GM11168 (cell line): ENCODE measurements around the gene VPS13D.
"Not testable (repeated sequence)": the region's sequence is repeated elsewhere in the genome, so short reads cannot be mapped to it uniquely, and the experiment has no call there.

Source experiments
- in situ Hi-C: fragments of 300-500 bp; cut with MboI; formaldehyde crosslinking; loops from one replicate; pipeline ENCODE4 v1.12.0; 2022; ENCODE audit warnings: low sequenced_read_pairs; ENCODE audit not compliant: unreplicated experiment

The VPS13D gene

DNA sequence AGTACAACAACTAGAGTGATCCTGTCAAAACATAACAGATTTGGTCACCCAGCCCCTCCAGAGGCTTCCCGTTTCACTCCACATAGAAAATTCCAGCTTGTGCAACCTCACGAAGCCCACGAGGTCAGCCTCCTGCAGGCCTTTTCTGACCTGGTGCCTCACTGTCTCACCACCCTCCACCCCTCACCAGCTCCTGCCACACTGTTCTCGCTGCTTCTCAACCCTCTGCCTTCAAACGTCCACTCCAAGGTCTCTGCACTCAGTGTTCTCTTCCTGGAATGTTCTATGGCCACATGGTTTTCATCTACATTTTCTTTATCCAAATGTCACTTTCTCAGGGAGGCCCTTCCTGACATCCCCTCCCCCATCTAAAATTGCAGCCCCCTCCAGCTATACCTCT is 209.2 kb downstream of the VPS13D start:
- in situ Hi-C loops = no loop called here

DNA sequence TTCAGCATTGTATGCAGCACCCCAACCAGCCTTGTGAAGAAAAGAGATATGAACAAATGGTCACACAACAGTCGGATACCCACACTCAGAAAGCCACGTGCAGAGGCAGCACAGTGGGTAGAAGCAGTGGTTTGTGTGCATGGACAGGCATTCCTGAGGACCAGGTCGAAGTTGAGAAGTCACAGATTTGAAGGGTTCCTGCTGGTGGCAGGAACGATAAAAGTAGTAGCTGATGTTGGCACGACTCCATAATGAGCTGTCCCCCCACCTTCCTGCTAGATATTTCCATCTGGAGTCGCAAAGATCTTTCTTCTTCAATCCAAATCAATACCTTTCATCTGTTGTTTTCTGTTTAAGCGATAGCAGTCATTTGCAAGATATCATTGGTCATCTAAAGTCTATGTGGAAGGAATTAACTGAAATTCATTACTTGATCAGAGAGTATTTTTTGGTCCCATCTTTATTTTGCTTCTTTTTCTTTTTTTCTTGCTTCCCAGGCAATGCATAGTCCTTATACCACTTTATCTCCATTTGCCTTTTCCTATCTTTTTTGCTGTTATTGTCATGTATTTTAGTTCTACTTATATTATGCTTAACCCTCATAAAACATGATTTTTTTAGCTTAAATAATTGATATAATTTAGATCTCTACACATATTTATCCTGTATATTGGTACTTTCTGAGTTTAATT is 211.7 kb downstream of the VPS13D start:
- in situ Hi-C loops = no loop called here

DNA sequence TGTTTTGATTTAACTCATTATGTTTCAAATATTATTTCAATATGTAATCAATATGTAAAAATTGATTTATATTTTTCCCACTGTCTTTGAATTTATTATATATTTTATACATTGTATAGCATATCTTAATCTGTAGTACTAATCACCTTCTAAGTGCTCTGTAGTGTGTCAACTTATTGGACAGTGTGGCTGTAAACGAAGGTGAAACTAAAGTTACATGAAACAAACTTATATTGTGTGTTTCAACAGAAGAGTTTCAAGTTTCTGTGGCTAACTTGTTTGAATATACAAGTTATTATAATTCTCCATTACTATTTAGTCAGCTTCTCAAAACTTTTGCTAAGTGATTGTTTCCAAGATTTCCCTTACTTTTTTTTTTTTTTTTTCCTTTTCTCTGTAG is 212.4 kb downstream of the VPS13D start:
- in situ Hi-C loops = no loop called here

DNA sequence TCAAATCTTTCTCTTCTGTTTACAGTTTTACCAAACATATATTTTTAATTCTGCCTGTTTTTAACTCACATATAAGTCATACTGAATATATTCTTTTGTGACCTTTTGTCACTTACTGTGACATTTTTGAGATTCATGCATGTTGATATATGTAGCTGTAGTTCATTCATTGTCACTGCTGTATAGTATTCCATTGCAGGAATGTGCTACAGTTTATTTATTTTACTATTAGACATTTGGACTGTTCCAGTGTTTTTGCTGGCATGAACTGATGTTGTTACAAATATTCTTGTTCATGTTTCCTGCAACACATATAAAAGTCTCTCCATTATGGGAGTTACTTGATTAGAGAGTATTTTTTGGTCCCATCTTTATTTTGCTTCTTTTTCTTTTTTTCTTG is 213.3 kb downstream of the VPS13D start:
- in situ Hi-C loops = no loop called here

DNA sequence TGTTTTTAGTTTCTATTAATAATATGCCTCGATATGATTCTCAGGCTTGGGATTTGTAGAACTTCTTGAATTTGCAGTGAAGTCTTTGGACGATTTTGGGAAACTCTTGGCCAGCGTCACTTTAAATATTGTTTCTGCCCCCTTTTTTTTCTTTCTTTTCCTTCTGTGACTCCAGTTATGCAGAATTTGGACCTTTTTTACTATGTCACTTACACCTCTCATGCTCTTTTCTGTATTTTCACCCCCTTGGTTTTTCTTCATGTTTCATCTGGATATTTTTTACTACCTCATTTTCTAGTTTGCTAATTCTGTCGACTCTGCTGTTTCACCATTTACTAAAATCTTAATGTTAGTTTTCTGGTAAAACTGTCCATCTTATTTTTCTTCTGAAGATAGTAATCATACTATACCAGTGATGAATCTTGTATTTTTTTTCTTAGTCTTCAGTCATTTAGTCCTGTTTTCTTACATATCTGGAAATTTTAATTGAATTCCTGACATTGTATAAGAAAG is 214.6 kb downstream of the VPS13D start:
- in situ Hi-C loops = no loop called here

DNA sequence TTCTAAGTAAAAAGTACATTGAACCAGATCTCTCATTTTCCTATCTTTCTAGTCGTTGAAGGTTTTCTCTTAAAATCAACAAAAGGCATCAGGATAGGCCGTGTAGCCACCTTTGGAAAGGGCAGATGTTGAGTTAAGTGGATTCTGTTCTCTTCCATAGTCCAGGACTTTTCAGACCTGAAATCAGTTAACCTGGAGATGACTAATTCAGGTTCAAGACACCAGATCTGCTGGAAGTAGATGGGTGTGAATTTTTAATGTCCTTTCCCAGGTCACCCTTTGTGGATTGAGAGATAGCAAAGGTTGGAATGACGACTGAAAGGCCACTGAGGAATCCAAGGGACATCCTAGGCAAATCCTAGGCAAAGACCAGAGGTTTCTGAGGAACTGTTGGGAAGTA is 215.4 kb downstream of the VPS13D start:
- in situ Hi-C loops = no loop called here

DNA sequence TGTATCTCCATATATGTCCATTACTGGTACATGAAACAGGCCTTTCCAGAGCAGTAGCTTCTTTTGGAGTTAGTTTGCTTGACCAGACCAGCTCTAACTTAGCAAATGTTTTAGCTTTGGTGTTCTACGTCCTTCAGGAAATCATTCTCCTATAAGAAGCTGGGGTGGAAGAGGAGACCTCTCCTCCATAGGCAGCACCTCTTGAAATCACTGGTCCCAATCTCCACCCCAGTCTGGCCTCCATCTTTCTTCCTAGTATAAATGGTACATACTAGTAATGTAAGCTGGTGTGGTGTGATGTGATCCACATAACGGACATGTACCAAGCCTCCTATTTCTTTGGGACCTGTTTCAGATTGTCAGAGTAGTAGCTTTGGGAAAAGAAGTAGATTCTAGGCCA is 216.8 kb downstream of the VPS13D start:
- in situ Hi-C loops = no loop called here

DNA sequence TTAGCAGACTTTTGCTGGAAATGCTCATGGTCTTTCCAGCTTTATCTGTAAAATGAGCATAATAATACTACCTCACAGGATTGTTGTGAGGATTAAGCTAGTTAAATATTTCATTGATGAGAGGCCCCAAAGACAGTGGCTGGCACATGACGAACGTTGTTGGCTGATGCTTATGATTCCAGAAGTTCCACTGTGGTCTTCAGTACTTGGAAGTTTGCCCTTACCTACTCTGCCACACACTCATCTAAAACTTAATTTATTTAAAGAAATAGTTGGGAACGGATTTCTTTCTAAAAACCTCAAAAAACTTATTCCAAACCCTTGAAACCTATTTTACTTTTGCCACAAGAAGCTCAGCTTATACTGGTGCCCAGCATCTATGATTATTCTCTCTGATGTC is 217.5 kb downstream of the VPS13D start:
- in situ Hi-C loops = no loop called here

DNA sequence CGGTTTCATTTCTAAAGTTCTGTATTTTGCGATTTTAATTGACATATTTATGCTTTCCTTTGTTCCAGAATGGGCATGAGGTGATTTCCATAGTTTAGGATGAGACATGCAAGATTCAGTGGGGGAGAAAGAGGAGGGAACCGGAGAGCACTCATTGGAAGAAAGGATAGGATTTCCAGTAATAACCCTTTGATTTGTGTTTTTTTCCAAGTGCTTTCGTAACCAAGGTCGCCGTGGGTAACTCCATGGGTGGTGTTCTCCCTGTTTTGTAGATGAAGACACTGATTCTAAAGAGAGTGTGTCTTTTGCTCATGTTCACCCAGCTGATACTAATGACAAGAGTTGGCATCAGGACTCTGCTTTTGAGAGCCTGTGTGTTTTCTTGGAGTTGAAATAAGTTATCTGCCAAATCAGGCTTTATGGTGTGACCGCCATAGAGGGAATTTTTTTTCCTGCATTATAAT is 218.1 kb downstream of the VPS13D start:
- in situ Hi-C loops = no loop called here

DNA sequence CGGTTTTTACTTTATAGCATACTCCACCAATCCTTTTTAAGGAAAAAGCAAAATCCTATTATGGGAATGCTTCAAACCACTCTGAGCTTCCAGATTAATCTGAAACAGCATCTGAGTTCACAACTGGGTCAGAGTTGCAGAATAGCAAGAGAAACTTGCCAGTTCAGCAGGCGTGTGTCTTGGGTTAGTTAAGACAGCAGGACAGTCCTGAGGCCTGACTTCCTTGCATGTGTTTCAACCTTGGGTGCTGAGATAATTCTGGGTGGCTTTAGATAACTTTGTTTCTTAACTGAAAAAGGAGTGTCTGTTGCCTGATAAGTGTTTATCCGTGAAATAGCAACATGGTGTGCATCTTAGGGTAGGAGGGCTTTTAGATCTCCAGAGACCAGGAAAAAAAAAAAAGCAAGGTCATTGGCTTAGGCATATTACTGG is 218.9 kb downstream of the VPS13D start:
- in situ Hi-C loops = no loop called here

DNA sequence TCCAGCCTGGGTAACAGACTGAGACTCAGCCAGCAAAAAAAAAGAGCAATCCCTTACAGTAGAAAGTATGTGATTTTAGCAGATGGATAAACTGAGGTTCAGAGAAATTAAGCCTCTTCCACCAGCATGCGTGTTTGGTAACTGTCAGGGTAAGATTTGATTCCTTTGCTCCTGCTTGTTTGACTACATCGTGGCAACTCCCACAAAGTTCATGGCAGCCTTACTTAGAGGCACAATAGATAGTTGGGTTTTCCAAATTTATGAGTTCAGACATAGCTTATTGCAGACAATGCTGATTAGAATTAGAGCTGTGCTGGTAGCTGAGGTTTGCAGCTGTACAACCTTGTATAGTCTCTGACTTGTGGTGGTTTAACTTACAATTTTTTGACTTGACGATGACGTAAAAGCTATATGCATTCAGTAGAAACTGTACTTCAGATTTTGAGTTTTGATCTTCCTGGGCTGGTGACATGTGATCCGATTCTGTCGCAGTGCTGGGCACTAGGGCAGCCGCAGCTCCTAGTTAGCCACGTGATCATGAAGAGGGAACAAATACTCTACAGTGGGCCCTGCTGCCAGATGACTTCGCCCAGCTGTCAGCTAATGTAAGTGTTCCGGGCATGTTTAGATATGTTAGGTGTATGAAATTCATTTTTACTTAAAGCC is 220.4 kb downstream of the VPS13D start:
- in situ Hi-C loops = no loop called here

DNA sequence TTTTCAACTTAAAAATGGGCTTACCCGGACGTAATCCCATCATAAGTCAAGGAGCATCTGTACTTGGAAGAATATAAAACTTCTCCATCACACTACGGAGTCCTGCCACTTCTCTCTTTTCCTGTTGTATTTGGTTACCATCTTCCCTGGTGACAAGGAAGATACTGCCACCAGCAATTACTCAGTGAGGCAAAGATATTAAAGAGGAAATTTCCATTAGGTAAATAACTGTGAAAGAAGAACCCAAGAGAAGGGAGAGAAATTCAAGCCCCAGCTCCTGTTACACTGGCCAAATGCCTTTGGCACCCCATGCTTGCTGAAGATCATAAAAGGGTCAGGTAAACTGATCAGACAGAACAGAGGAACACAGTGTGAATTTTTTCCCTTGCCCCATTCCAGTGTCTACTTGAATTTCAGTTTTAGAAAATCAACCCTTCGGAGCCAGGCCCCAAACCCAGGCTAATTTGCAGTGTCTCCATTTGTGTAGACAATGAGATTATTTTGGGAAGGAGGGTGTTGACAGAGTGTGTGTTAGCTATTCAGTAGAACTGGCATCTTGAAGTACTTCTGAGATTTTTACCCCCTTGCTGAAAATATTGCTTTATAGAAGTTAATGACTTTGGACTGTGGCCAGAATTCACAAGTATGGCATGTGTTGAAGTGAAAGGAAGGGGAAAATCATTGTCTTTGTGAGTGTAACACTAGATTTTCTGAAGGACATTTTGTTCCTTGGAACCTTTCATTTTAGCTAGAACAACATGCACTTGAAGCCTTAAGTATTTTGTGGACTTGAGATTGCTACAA is 221.1 kb downstream of the VPS13D start:
- in situ Hi-C loops = no loop called here

DNA sequence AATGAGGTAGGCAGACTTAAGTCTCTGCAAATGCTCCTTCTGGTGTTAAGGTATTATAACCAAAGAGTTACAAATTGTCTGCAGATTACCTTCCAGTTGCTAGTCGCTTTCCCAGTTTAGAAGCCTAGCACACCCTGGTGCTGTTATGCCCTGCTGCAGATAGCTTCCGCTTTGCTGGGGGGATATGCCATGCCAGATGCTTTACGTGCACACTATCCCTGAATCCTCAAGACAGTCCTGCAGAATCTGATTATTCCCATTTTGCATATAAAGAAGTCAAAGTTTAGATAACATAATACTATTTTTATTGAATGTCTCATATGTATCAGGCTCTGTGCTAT is 221.7 kb downstream of the VPS13D start:
- in situ Hi-C loops = no loop called here

DNA sequence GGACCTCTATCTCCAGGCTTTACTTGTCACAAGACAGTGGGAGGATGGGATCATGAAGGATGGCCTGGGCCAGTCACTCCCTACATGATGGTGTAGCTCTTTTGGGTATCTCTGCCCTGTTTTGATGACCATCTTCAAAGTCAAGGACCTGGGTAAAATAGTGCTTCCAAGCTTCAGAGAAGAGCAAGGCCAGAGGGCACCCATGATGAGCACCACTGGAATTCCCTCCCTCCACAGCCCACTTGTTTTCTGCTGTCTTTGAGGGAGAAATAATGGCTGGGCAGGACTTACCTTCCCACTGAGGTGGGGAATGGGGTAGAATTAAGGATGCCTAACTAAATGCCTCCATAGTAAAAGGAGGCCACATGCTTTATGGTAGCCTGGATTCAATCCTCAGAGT is 222.4 kb downstream of the VPS13D start:
- in situ Hi-C loops = no loop called here

DNA sequence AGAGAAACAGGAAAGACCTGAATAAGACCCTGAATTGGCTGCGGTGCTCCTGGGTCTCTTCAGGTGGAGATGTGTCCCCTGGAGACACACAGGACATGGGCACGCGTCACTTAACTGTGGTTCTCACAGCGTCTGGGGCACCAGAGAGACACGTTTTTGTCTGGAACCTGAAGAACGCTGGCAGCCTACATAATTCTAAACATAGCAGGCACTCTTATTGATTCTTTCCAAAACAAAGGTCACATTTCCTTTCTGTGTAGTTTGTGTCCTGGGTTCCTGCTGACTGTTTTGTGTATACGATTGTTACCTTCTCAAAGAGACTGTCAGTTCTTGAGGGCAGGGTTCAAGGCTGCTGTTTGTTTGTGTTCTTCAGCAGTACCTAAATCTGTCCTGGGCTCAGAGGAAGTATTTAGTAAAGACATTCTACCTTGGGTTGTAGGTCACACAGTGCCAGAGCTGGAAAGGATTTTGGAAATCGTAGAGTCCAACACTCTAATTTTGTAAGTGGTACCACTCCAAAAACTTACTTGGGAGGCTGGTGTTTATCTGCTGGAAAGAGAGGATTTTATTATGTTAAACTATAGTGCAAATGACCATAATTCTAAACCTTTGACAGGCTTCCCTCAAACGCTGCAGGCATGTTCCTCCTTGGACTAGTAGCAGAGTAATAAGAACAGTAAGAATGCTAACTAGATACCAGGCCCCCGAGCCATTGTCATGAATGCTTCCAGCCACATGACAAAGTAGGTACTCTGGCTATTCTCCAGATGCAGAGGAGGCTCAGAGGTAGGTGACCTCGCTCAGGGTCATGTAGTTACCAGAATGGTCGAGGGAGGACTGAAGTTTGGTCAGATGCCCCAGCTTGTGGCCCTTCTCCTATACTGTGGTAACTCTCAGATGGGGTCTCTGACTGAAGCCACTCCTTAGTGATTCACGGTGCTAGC is 223.8 kb downstream of the VPS13D start:
- in situ Hi-C loops = no loop called here

DNA sequence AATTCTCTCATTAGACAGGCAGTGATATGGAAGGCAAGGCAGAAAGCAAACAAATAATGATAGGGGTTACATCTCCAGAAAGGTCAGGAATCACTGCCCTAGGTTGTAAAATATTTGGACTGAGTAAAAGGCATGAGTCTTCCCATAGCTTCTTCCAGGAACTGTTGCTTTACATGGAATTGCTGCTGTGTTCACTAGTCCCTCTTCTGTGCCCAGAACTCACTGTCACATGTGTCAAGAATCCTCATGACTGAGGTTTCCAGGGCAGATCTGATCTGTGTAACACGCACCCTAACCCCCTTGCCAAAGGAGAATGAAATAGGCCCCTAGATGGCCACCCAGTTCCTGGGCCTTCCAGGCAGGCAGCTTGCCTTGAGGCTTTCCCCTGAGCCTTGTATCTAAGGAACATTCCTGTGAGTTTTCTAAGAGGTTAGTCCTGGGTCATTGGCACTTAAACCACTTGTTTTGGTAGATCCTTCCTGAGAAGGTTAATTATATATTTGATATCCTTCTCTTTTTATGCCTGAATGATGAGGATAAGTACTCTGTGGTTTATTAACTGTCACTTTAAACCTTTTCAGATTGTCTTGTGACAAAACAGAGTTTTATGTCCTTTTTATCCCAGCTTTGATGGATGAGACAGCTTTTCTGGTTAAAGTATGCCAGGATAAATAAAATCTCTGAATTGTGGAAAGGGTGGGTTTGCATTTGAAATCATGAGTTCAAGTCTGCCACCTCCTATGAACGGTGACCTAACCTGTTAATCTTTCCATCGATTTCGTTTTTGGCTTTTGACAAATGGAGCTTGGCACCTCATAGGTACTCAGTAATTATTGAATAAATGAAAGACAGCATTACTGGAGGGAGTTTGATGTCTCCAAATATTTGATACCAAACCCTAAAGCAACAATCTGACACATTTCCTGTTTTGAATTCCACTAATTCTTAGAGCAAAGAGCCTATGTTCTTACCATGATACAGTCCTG is 224.9 kb downstream of the VPS13D start:
- in situ Hi-C loops = no loop called here

DNA sequence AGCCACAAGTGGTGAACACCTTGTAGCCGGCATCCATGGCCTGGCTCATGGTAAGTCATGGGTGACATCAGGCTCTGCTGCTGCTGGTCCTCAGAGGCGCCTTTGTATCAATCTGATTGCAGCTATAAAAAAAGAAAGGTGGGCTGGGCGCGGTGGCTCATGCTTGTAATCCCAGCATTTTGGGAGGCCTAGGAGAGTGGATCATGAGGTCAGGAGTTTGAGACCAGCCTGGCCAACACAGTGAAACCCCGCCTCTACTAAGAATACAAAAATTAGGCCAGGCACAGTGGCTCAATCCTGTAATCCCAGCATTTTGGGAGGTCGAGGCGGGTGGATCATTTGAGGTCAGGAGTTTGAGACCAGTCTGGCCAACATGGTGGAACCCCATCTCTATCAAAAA is 226.3 kb downstream of the VPS13D start:
- in situ Hi-C loops = not testable (repeated sequence)

DNA sequence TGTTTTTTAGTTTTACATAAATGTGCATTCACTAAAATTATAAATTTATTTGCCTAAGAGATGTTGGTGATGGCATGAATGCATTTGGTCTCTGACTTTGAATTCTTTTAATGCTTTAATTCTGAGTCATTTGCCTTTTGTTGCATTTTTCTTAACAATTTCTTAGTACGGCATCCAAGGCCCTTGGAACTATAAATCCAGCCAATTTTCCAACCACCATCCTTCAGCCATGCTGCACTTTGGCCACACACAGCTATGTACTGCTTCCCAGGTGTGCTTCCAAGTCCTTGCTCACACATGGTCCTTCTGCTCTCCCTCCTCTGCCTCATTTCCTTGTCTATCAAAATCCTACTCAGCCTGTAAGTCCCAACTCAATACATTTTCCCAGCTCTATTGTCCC is 227.1 kb downstream of the VPS13D start:
- in situ Hi-C loops = no loop called here

DNA sequence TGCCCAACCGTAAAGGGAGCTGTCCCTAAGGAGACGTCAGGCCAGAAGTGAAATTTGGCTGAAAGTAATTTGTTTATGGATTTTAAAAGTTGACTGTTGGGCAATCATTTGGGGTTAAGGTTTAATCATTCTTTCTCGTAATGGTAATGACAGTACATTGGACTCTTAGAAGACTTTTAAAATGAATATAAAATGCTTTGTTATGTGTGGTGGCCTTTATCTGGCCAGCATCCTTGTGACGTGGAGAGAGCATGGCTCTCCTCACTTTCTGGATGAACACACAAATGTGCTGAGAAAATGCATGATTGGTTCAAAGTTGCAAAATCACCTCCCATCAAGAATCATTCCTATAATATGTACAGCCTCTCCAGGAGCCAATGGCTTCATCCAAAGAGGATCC is 227.9 kb downstream of the VPS13D start:
- in situ Hi-C loops = no loop called here
